HFFc6 (cell line): Measurements from ENCODE around the gene ACCS. TPM values are rescaled to one million over a fixed set of nuclear protein-coding genes. Genes with fewer than 3 reads are reported as not detected.

ENCODE experiments used
- DNase-seq: peaks from one replicate; pipeline ENCODE4 v3.0.0-alpha.2; 2018
- H3K27ac Mint-ChIP-seq: 2 replicates; pipeline ENCODE4 v1.8.0; 2020; ENCODE audit warnings: mild to moderate bottlenecking, mixed read lengths
- H3K27me3 Mint-ChIP-seq: 2 replicates; pipeline ENCODE4 v1.8.0; 2021; ENCODE audit warnings: mild to moderate bottlenecking, moderate library complexity, mixed read lengths; ENCODE audit not compliant: insufficient read depth
- H3K36me3 Mint-ChIP-seq: 2 replicates; pipeline ENCODE4 v1.8.0; 2021; ENCODE audit warnings: low read depth, mixed read lengths
- H3K4me1 Mint-ChIP-seq: 2 replicates; pipeline ENCODE4 v1.8.0; 2020; ENCODE audit warnings: low read depth, mixed read lengths
- H3K4me3 Mint-ChIP-seq: 2 replicates; pipeline ENCODE4 v1.8.0; 2020; ENCODE audit warnings: mild to moderate bottlenecking, moderate library complexity, mixed read lengths
- H3K9me3 Mint-ChIP-seq: 2 replicates; pipeline ENCODE4 v1.8.0; 2020; ENCODE audit warnings: mild to moderate bottlenecking, mixed read lengths
- CTCF ChIP-seq: fragments of 200-600 bp; sonication (generic); IDR thresholded peaks from 2 replicates; pipeline ENCODE4 v1.5.0; 2021; ENCODE audit warnings: antibody characterized with exemption, mild to moderate bottlenecking
- total RNA-seq, 6 experiments: library from RNA; stranded (reverse); fragmentation: NEBNext Ultra II Directional; extraction: Animal tissue kit (Norgen Biotek cat#: 25700); gene quantifications; 2 replicates in 1 of 6; 3 replicates in 5 of 6; pipeline ENCODE4 v1.2.3, GENCODE V29; 2021

The ACCS gene
- total RNA-seq, 6 experiments from 2014 or later: 3.9 to 5.4 (median 4.8) TPM

- no peak overlapping the region for H3K4me3 Mint-ChIP-seq
- peaks cover 5% of the 10 kb centered on the region; the same call in 1 of the 2 replicates for H3K27me3 Mint-ChIP-seq
- no peak for DNase-seq
- H3K4me1 Mint-ChIP-seq: peaks cover 39% of the 10 kb centered on the region
- peaks cover 13% of the 10 kb centered on the region for H3K9me3 Mint-ChIP-seq
- H3K27ac Mint-ChIP-seq: no peak overlapping the region
- TF ChIP-seq CTCF: no peak
- no peaks in the 10 kb centered on the region for H3K36me3 Mint-ChIP-seq
Measured at GRCh38 chr11:44018829-44019228, 47.2 kb upstream of the ACCS start.

GRCh38 chr11:44024977-44025376 lies 41.1 kb upstream of the ACCS start:
- Mint-ChIP-seq H3K9me3 (peaks cover 21% of the 10 kb centered on the region), H3K27me3 (no peaks in the 10 kb centered on the region), H3K4me3 (no peak overlapping the region), H3K36me3 (peaks cover 4% of the 10 kb centered on the region; the same call in 1 of the 2 replicates), H3K27ac (no peak overlapping the region), H3K4me1 (peaks cover 13% of the 10 kb centered on the region)
- DNase-seq: no peak
- peak; percentile 48 for TF ChIP-seq CTCF

GRCh38 chr11:44025727-44026126 lies 40.3 kb upstream of the ACCS start:
- Mint-ChIP-seq H3K27ac (no peak overlapping the region), H3K27me3 (no peaks in the 10 kb centered on the region), H3K36me3 (peaks cover 4% of the 10 kb centered on the region; the same call in 1 of the 2 replicates)

GRCh38 chr11:44028401-44028800 lies 37.7 kb upstream of the ACCS start:
- no peaks in the 10 kb centered on the region; the same call in 1 of the 2 replicates for H3K27me3 Mint-ChIP-seq
- DNase-seq: no peak
- peaks cover 45% of the 10 kb centered on the region for H3K4me1 Mint-ChIP-seq
- TF ChIP-seq CTCF: no peak
- peaks cover 8% of the 10 kb centered on the region; the same call in 1 of the 2 replicates for H3K9me3 Mint-ChIP-seq
- no peak overlapping the region for H3K27ac Mint-ChIP-seq
- no peak overlapping the region for H3K4me3 Mint-ChIP-seq
- H3K36me3 Mint-ChIP-seq: peaks cover 4% of the 10 kb centered on the region; the same call in 1 of the 2 replicates

More at GRCh38 chr11:44025727-44026126, 40.3 kb upstream of the ACCS start:
- Mint-ChIP-seq H3K9me3 (peaks cover 21% of the 10 kb centered on the region), H3K4me3 (no peak overlapping the region), H3K4me1 (peaks cover 20% of the 10 kb centered on the region)
- TF ChIP-seq CTCF: no peak
- DNase-seq: no peak

GRCh38 chr11:44028816-44029506 lies 37.1 kb upstream of the ACCS start:
- TF ChIP-seq CTCF: no peak
- H3K4me1 Mint-ChIP-seq: peaks cover 45% of the 10 kb centered on the region
- DNase-seq: no peak
- H3K9me3 Mint-ChIP-seq: peaks cover 8% of the 10 kb centered on the region; the same call in 1 of the 2 replicates
- peaks cover 3% of the 10 kb centered on the region for H3K27me3 Mint-ChIP-seq
- H3K36me3 Mint-ChIP-seq: peaks cover 4% of the 10 kb centered on the region; the same call in 1 of the 2 replicates
- no peak overlapping the region for H3K4me3 Mint-ChIP-seq
- H3K27ac Mint-ChIP-seq: no peak overlapping the region; the same call in 1 of the 2 replicates
